ENCODE data around the gene B4GALT1. TPM values are rescaled to one million over a fixed set of nuclear protein-coding genes. Genes with fewer than 3 reads are reported as not detected.

The B4GALT1 gene
- polyA plus RNA-seq, 1 donor (not counting 4 experiments of a cell fraction or from before 2014, with no cell fraction given), result 55.1 TPM

DNA sequence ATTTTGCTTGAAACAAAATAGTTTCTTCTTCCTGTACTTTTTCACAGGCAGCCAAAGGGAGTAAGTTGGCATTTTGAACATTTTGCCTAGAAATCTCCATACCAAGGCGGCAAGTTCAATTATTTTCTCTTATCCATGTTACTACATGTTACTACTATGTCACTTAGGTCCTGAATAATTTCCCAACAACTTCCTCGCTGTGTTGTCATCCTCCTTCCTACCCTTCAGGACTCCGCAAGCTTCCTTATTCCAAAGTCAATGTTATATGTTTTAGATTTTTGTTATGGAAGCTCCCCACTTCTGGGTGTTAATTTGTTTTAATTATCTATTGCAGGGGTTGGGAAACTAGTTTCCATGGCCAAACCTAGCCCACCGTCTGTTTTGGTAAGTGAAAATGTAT lies 9.9 kb upstream of the B4GALT1 start:
- dilution Hi-C loops (cut with MboI; ENCODE audit: extremely low pct_ligation_motif_present, low sequenced_read_pairs), result no loop called here
- no peaks in the 10 kb centered on the region for H3K27me3 ChIP-seq (ENCODE audit: control insufficient read depth, extremely low read depth, insufficient read depth, low read length)
- no peaks in the 10 kb centered on the region for H4K20me1 ChIP-seq (ENCODE audit: control insufficient read depth, extremely low read depth, insufficient read depth, low read length)
- no peaks in the 10 kb centered on the region for H3K9me3 ChIP-seq (ENCODE audit: control insufficient read depth, low read depth, low read length)
- no peak for DNase-seq (ENCODE audit: low read depth, low spot score)
- H2AFZ ChIP-seq (ENCODE audit: control insufficient read depth, low read length), result no peak overlapping the region
- H3K79me2 ChIP-seq (ENCODE audit: control insufficient read depth, insufficient read depth, low read length), result no peaks in the 10 kb centered on the region
- FAIRE-seq, result no peak
- no peak overlapping the region for H3K27ac ChIP-seq (ENCODE audit: control insufficient read depth, insufficient read depth, low read length)
- TF ChIP-seq EZH2 (IDR thresholded peaks at IDR 0.05; ENCODE audit: low read length), result no peak
- TF ChIP-seq, protein P1, sequence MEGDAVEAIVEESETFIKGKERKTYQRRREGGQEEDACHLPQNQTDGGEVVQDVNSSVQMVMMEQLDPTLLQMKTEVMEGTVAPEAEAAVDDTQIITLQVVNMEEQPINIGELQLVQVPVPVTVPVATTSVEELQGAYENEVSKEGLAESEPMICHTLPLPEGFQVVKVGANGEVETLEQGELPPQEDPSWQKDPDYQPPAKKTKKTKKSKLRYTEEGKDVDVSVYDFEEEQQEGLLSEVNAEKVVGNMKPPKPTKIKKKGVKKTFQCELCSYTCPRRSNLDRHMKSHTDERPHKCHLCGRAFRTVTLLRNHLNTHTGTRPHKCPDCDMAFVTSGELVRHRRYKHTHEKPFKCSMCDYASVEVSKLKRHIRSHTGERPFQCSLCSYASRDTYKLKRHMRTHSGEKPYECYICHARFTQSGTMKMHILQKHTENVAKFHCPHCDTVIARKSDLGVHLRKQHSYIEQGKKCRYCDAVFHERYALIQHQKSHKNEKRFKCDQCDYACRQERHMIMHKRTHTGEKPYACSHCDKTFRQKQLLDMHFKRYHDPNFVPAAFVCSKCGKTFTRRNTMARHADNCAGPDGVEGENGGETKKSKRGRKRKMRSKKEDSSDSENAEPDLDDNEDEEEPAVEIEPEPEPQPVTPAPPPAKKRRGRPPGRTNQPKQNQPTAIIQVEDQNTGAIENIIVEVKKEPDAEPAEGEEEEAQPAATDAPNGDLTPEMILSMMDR (optimal IDR thresholded peaks at IDR 0.05 in 1 of 3, IDR thresholded peaks at IDR 0.05 in 1 of 3, conservative IDR thresholded peaks at IDR 0.05 in 1 of 3; ENCODE audit: extremely low read depth in 1 of 3, insufficient read depth in 2 of 3, low read length in 3 of 3), result no peak
- H3K9me1 ChIP-seq (ENCODE audit: control insufficient read depth, extremely low read depth, insufficient read depth, low read length), result no peaks in the 10 kb centered on the region
- H3K4me1 ChIP-seq (ENCODE audit: control insufficient read depth, extremely low read depth, insufficient read depth, low read length), result peaks cover 23% of the 10 kb centered on the region
- no peak overlapping the region for H3K4me3 ChIP-seq (ENCODE audit: control insufficient read depth in 2 of 3, extremely low read depth in 1 of 3, insufficient read depth in 2 of 3, low read depth in 1 of 3, low read length in 3 of 3)
- H3K9ac ChIP-seq (ENCODE audit: control insufficient read depth, extremely low read depth, insufficient read depth, low read length), result no peak overlapping the region
- H3K36me3 ChIP-seq (ENCODE audit: control insufficient read depth in 2 of 2, extremely low read depth in 1 of 2, insufficient read depth in 2 of 2, low read length in 2 of 2), result no peaks in the 10 kb centered on the region
- no peak overlapping the region for H3K4me2 ChIP-seq (ENCODE audit: control insufficient read depth, extremely low read depth, insufficient read depth, low read depth, low read length)

DNA sequence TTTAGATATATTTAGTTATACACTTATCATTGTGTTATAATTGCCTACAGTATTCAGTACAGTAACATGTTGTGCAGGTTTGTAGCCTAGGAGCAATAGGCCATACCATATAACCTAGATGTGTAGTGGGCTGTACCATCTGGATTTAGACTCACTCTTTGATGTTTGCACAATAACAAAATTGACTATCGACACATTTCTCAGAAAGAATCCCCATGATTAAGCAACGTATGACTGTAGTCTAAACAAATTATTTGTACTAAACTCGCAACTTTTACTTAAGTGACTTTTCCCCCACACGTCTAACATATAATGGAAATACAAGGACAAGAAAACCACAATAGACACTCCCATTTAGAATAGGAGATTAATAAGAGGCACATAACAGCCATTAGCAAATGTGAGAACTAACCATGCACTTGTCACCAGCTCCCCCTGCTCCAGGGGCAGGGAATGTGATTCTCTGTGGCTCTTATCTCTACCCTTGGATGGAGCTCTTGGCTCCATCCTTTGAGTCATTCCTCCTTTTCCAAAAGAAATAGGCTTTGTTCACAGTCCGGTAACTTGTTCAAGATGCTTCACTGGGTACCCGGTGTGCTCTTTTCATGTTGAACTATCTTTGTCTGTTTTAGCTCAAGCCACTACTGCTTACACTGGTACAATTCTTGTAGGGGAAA lies 8.7 kb upstream of the B4GALT1 start:
- Histone ChIP-seq H3K36me3 (ENCODE audit: control insufficient read depth in 2 of 2, extremely low read depth in 1 of 2, insufficient read depth in 2 of 2, low read length in 2 of 2) (no peaks in the 10 kb centered on the region), H3K27ac (ENCODE audit: control insufficient read depth, insufficient read depth, low read length) (no peak overlapping the region), H3K4me1 (ENCODE audit: control insufficient read depth, extremely low read depth, insufficient read depth, low read length) (peaks cover 17% of the 10 kb centered on the region), H3K27me3 (ENCODE audit: control insufficient read depth, extremely low read depth, insufficient read depth, low read length) (no peaks in the 10 kb centered on the region), H3K79me2 (ENCODE audit: control insufficient read depth, insufficient read depth, low read length) (no peaks in the 10 kb centered on the region), H3K4me2 (ENCODE audit: control insufficient read depth, extremely low read depth, insufficient read depth, low read depth, low read length) (no peak overlapping the region), H3K9me3 (ENCODE audit: control insufficient read depth, low read depth, low read length) (no peaks in the 10 kb centered on the region), H3K9ac (ENCODE audit: control insufficient read depth, extremely low read depth, insufficient read depth, low read length) (no peak overlapping the region), H4K20me1 (ENCODE audit: control insufficient read depth, extremely low read depth, insufficient read depth, low read length) (no peaks in the 10 kb centered on the region), H2AFZ (ENCODE audit: control insufficient read depth, low read length) (no peak overlapping the region), H3K9me1 (ENCODE audit: control insufficient read depth, extremely low read depth, insufficient read depth, low read length) (no peaks in the 10 kb centered on the region), H3K4me3 (ENCODE audit: control insufficient read depth in 2 of 3, extremely low read depth in 1 of 3, insufficient read depth in 2 of 3, low read depth in 1 of 3, low read length in 3 of 3) (no peak overlapping the region)
- FAIRE-seq (no peak), DNase-seq (ENCODE audit: low read depth, low spot score) (no peak)
- dilution Hi-C loops (cut with MboI; ENCODE audit: extremely low pct_ligation_motif_present, low sequenced_read_pairs), result no loop called here
- TF ChIP-seq, protein P1 (optimal IDR thresholded peaks at IDR 0.05 in 1 of 3, IDR thresholded peaks at IDR 0.05 in 1 of 3, conservative IDR thresholded peaks at IDR 0.05 in 1 of 3; ENCODE audit: extremely low read depth in 1 of 3, insufficient read depth in 2 of 3, low read length in 3 of 3), result no peak

Data from keratinocyte (primary cell).